Measurements from ENCODE around the gene C10orf90. TPM values are rescaled to one million over a fixed set of nuclear protein-coding genes. Genes with fewer than 3 reads are reported as not detected.

The C10orf90 gene
- total RNA-seq, 1 experiment from 2014 or later = 0.67 TPM

- Histone ChIP-seq H3K4me1 (ENCODE audit: control insufficient read depth, insufficient read depth, low read length) (no peaks in the 10 kb centered on the region), H3K9me3 (ENCODE audit: control insufficient read depth, insufficient read depth, low read depth, low read length) (no peaks in the 10 kb centered on the region), H3K27me3 (ENCODE audit: control insufficient read depth, insufficient read depth, low read length) (no peaks in the 10 kb centered on the region), H3K4me3 (ENCODE audit: low read depth in 2 of 2, low read length in 2 of 2) (no peak overlapping the region), H3K36me3 (ENCODE audit: control insufficient read depth, insufficient read depth, low read length) (no peaks in the 10 kb centered on the region), H3K27ac (ENCODE audit: low read length) (no peak overlapping the region)
- intact Hi-C loops (cut with micrococcal nuclease; ENCODE audit: unreplicated experiment) = no loop called here
- TF ChIP-seq TCF7L2 (IDR thresholded peaks at IDR 0.05; ENCODE audit: low read depth, low read length) = no peak
- TF ChIP-seq REST (IDR thresholded peaks at IDR 0.05; ENCODE audit: insufficient read depth in 1 of 2, low read depth in 2 of 2, low read length in 1 of 2) = no peak
- TF ChIP-seq SIN3A (IDR thresholded peaks at IDR 0.05; ENCODE audit: borderline replicate concordance, insufficient read depth, low read depth, low read length) = no peak
- TF ChIP-seq CTCF (IDR thresholded peaks at IDR 0.05) = no peak
- TF ChIP-seq POLR2AphosphoS5 (IDR thresholded peaks at IDR 0.05; ENCODE audit: low read depth, low read length) = no peak
- DNase-seq (ENCODE audit: low read depth, low spot score) (no peak), ATAC-seq (no peak)
- CTCF ChIA-PET = no interaction called here
- in situ Hi-C loops (cut with HindIII; ENCODE audit: low pct_unique_long_range_greater_than_20kb, low sequenced_read_pairs) = no loop called here
- no TSS peak for BruUV-seq (replicated peaks)
- POLR2A ChIA-PET = no interaction called here
Observed at GRCh38 chr10:126502441-126502840, 168.1 kb downstream of the C10orf90 start.

GRCh38 chr10:126501828-126502227, 168.7 kb downstream of the C10orf90 start:
- no peaks in the 10 kb centered on the region for H3K27me3 ChIP-seq (ENCODE audit: control insufficient read depth, insufficient read depth, low read length)
- H3K36me3 ChIP-seq (ENCODE audit: control insufficient read depth, insufficient read depth, low read length) = no peaks in the 10 kb centered on the region
- POLR2A ChIA-PET = no interaction called here
- TF ChIP-seq CTCF (IDR thresholded peaks at IDR 0.05) (no peak), SIN3A (IDR thresholded peaks at IDR 0.05; ENCODE audit: borderline replicate concordance, insufficient read depth, low read depth, low read length) (no peak), POLR2AphosphoS5 (IDR thresholded peaks at IDR 0.05; ENCODE audit: low read depth, low read length) (no peak), REST (IDR thresholded peaks at IDR 0.05; ENCODE audit: insufficient read depth in 1 of 2, low read depth in 2 of 2, low read length in 1 of 2) (no peak), TCF7L2 (IDR thresholded peaks at IDR 0.05; ENCODE audit: low read depth, low read length) (no peak)
- H3K9me3 ChIP-seq (ENCODE audit: control insufficient read depth, insufficient read depth, low read depth, low read length) = no peaks in the 10 kb centered on the region
- H3K27ac ChIP-seq (ENCODE audit: low read length) = no peak overlapping the region; the same call in 1 of the 2 replicates
- CTCF ChIA-PET = no interaction called here
- ATAC-seq = no peak
- H3K4me3 ChIP-seq (ENCODE audit: low read depth in 2 of 2, low read length in 2 of 2) = no peak overlapping the region
- intact Hi-C loops (cut with micrococcal nuclease; ENCODE audit: unreplicated experiment) = loop anchor here (2.0 kb wide), 1 partner anchor 517 kb away; no protein-coding TSS in a partner anchor
- no peaks in the 10 kb centered on the region for H3K4me1 ChIP-seq (ENCODE audit: control insufficient read depth, insufficient read depth, low read length)
- in situ Hi-C loops (cut with HindIII; ENCODE audit: low pct_unique_long_range_greater_than_20kb, low sequenced_read_pairs) = no loop called here
- DNase-seq (ENCODE audit: low read depth, low spot score) = no peak
- BruUV-seq (replicated peaks) = no TSS peak
